Right lobe of liver (tissue), 6 donors: ENCODE data around the gene TRA2B. TPM values are rescaled to one million over a fixed set of nuclear protein-coding genes. Genes with fewer than 3 reads are reported as not detected.
A peak's percentile ranks its signal among the peaks of the same experiment; 100 is the strongest.

Experiments used
- ATAC-seq, 4 donors: fragments of 200-7000 bp; cut with Tn5 transposase; one replicate each; pipeline ENCODE4 v1.9.1; 2020; ENCODE audit warnings: mild to moderate bottlenecking in 4 of 4, moderate library complexity in 4 of 4
- DNase-seq, 3 donors: peaks; one replicate each; pipeline ENCODE4 v3.0.0-alpha.2; 2020
- H3K27ac ChIP-seq, 3 donors: fragments of 200-600 bp; one replicate each; pipeline ENCODE4 v1.8.0; 2022
- H3K27me3 ChIP-seq, 2 donors: fragments of 200-600 bp; one replicate each; pipeline ENCODE4 v1.8.0; 2022
- H3K36me3 ChIP-seq, 4 donors: fragments of 200-600 bp; sonication (generic) in 1 of 4; one replicate each; pipeline versions ENCODE4 v1.5.1 to v1.8.0; 2017 to 2022; ENCODE audit warnings: control low read depth in 1 of 4
- H3K4me1 ChIP-seq, 4 donors: fragments of 200-600 bp; sonication (generic) in 1 of 4; one replicate each; pipeline versions ENCODE4 v1.5.1 to v1.8.0; 2017 to 2022; ENCODE audit warnings: control low read depth in 1 of 4
- H3K4me3 ChIP-seq, 3 donors: fragments of 200-600 bp; one replicate each; pipeline ENCODE4 v1.8.0; 2022
- H3K9me3 ChIP-seq, 4 donors: fragments of 200-600 bp; sonication (generic) in 1 of 4; one replicate each; pipeline versions ENCODE4 v1.5.1 to v1.8.0; 2017 to 2022; ENCODE audit warnings: control low read depth in 1 of 4
- POLR2A ChIP-seq: fragments of 450-650 bp; IDR thresholded peaks from one replicate; pipeline ENCODE4 v1.6.1; 2017; ENCODE audit warnings: antibody characterized with exemption, mild to moderate bottlenecking
- WGBS: methylation state at CpG from one replicate; pipeline ENCODE4 v1.1.6; 2018; ENCODE audit warnings: low coverage, low lambda C conversion rate; ENCODE audit not compliant: insufficient coverage; ENCODE audit errors: missing lambda C conversion rate; 5-methylcytosine and 5-hydroxymethylcytosine counted together
- intact Hi-C, 2 donors: fragments of 100-400 bp; cut with DNase I; formaldehyde crosslinking; loops; one replicate each; pipeline versions ENCODE4 v1.11.2 to v1.14.1; 2022
- total RNA-seq, 6 experiments: library from RNA; depleted of rRNA in 2 of 6; stranded (reverse); fragments of >200 nt in 2 of 6; fragmentation: NEBNext Ultra II Directional in 3 of 6; extraction: Animal tissue kit (Norgen Biotek cat#: 25700) in 3 of 6; gene quantifications; one replicate each; pipeline versions ENCODE4 v1.1.0 to v1.2.4, GENCODE V29; 2016 to 2023
- TF ChIP-seq, protein P1 (sequence below), 4 donors: fragments of 200-600 bp in 3 of 4; fragments of 450-650 bp in 1 of 4; IDR thresholded peaks; one replicate each; pipeline versions ENCODE4 v1.5.1 to v1.8.0; 2016 to 2022; ENCODE audit warnings: antibody characterized with exemption in 4 of 4, mild to moderate bottlenecking in 2 of 4
- donor health status: DM: no; HTN: yes; CAD: no.
- donor health status: DM: no; HTN: no; CAD: no.
- donor health status: DM: no; HTN: no; CAD: no.
- donor health status: DM: no; HTN: yes; CAD: no.
- donor health status: DM: no; HTN: yes; CAD: no.

The TRA2B gene
- total RNA-seq, 6 experiments from 2014 or later: 31.0 to 68.5 (median 49.6) TPM

GRCh38 chr3:185942907-185943759 lies 5.3 kb upstream of the TRA2B start:
- Histone ChIP-seq H3K27ac (peak overlapping the region in 2 of 3 donors; percentile 11 to 15), H3K9me3 (no peaks in the 10 kb centered on the region), H3K27me3 (no peaks in the 10 kb centered on the region), H3K4me1 (peaks cover 0 to 8% (median 4%) of the 10 kb centered on the region in 4 donors), H3K36me3 (no peaks in the 10 kb centered on the region), H3K4me3 (no peak overlapping the region)
- DNase-seq (peak; percentile 84 to 90 (median 90)), ATAC-seq (peak; percentile 98 to 100 (median 100))
- intact Hi-C loops: no loop called here
- WGBS: 93% methylated on average over 3 of the region's 7 CpGs
- no peak for TF ChIP-seq POLR2A
- TF ChIP-seq, protein P1, sequence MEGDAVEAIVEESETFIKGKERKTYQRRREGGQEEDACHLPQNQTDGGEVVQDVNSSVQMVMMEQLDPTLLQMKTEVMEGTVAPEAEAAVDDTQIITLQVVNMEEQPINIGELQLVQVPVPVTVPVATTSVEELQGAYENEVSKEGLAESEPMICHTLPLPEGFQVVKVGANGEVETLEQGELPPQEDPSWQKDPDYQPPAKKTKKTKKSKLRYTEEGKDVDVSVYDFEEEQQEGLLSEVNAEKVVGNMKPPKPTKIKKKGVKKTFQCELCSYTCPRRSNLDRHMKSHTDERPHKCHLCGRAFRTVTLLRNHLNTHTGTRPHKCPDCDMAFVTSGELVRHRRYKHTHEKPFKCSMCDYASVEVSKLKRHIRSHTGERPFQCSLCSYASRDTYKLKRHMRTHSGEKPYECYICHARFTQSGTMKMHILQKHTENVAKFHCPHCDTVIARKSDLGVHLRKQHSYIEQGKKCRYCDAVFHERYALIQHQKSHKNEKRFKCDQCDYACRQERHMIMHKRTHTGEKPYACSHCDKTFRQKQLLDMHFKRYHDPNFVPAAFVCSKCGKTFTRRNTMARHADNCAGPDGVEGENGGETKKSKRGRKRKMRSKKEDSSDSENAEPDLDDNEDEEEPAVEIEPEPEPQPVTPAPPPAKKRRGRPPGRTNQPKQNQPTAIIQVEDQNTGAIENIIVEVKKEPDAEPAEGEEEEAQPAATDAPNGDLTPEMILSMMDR (IDR thresholded peaks at IDR 0.05): peak; percentile 94 to 99 (median 98)

- no peak overlapping the region for H3K27ac ChIP-seq
- WGBS: no CpG with 5 or more reads among the region's 3 CpGs
These were observed 4.6 kb upstream of the TRA2B start for GRCh38 chr3:185942396-185942795.

DNA sequence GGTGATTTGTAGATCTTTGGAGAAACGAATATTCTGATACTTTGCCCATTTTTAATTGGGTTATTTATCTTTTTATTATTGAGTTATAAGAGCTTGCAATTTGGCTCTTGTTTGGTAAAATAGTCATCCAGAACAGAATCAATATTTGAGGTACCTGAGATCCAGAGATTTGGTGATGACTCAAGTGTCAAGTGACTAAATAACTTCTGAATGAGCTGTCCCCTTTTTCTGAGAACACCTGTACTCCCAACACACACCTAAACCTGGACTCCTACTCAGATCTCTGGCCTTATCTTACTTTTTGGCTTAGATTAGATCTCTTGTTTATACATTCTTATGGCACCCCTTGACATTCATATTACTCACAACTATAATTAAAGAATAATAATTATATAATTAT lies 3.1 kb upstream of the TRA2B start:
- Histone ChIP-seq H3K27ac (no peak overlapping the region), H3K4me1 (peaks cover 0 to 8% (median 4%) of the 10 kb centered on the region in 4 donors), H3K27me3 (no peaks in the 10 kb centered on the region), H3K4me3 (no peak overlapping the region), H3K9me3 (no peaks in the 10 kb centered on the region), H3K36me3 (no peaks in the 10 kb centered on the region)
- intact Hi-C loops: no loop called here
- TF ChIP-seq POLR2A: no peak
- TF ChIP-seq, protein P1 (IDR thresholded peaks at IDR 0.05): no peak
- ATAC-seq (no peak), DNase-seq (no peak)
- WGBS: 69% methylated on average over 1 of the region's 1 CpG

More at GRCh38 chr3:185942396-185942795, 4.6 kb upstream of the TRA2B start:
- Histone ChIP-seq H3K27me3 (no peaks in the 10 kb centered on the region), H3K36me3 (no peaks in the 10 kb centered on the region), H3K9me3 (no peaks in the 10 kb centered on the region), H3K4me3 (no peak overlapping the region), H3K4me1 (peaks cover 0 to 8% (median 4%) of the 10 kb centered on the region in 4 donors)
- intact Hi-C loops: no loop called here
- ATAC-seq (no peak), DNase-seq (no peak)
- TF ChIP-seq POLR2A: no peak
- TF ChIP-seq, protein P1 (IDR thresholded peaks at IDR 0.05): no peak

DNA sequence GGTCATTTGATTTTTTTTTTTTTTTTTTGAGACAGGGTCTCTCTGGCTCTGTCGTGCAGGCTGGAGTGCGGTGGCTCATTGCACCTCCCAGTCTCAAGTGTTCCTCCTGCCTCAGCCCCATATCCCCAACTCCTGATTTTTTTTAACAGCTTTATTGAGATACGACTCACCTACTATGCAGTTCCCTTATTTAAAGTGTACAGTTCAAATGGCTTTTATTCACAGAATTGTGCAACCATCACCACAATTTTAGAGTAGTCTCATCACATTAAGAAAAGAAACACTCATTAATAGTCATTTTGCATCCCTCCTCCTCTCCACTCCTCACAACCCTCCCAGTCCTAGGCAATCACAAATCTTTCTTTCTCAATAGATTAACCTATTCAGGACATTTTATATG lies 1.9 kb upstream of the TRA2B start:
- DNase-seq: no peak
- peaks cover 0 to 17% (median 4%) of the 10 kb centered on the region in 4 donors for H3K4me1 ChIP-seq
- 75% methylated on average over 2 of the region's 3 CpGs for WGBS
- H3K9me3 ChIP-seq: no peaks in the 10 kb centered on the region
- H3K27ac ChIP-seq: no peak overlapping the region
- intact Hi-C loops: no loop called here
- H3K4me3 ChIP-seq: no peak overlapping the region
- TF ChIP-seq, protein P1 (IDR thresholded peaks at IDR 0.05): no peak
- no peak for TF ChIP-seq POLR2A
- H3K36me3 ChIP-seq: no peaks in the 10 kb centered on the region
- no peaks in the 10 kb centered on the region for H3K27me3 ChIP-seq
- ATAC-seq: no peak
